Measurements from ENCODE around the gene CCDC12.

CCDC12 gene

GRCh38 chr3:46972396-46972795 lies 4.1 kb downstream of the CCDC12 start:
- H3K27ac ChIP-seq (ENCODE audit: low read depth, low read length), result peak overlapping the region; percentile 73
- H3K4me2 ChIP-seq (ENCODE audit: low read depth, low read length, poor library complexity, severe bottlenecking), result peak overlapping the region; percentile 51
- no peak overlapping the region for H2AFZ ChIP-seq (ENCODE audit: low read depth, low read length, severe bottlenecking)
- peaks cover 88% of the 10 kb centered on the region for H3K79me2 ChIP-seq (ENCODE audit: insufficient read depth, low read length)
- TF ChIP-seq CTCF (IDR thresholded peaks at IDR 0.05; ENCODE audit: insufficient read depth, low read length, poor library complexity, severe bottlenecking), result no peak
- TF ChIP-seq EZH2phosphoT487 (conservative IDR thresholded peaks at IDR 0.05; ENCODE audit: low read length), result no peak
- peak overlapping the region; percentile 5 for H3K4me3 ChIP-seq (ENCODE audit: insufficient read depth, low read length, poor library complexity, severe bottlenecking)
- no peaks in the 10 kb centered on the region for H3K9me2 ChIP-seq (replicated peaks; ENCODE audit: insufficient read depth, low read length)
- H4K20me1 ChIP-seq (ENCODE audit: low read depth, low read length), result peaks cover 32% of the 10 kb centered on the region
- no peaks in the 10 kb centered on the region for H3K9me3 ChIP-seq (ENCODE audit: insufficient read depth, low read length)
- peaks cover 21% of the 10 kb centered on the region for H3F3A ChIP-seq (ENCODE audit: insufficient read depth)
- no peak overlapping the region for H3K9ac ChIP-seq (ENCODE audit: low read length)
- H3K36me3 ChIP-seq (ENCODE audit: low read length), result peaks cover 3% of the 10 kb centered on the region; the same call in 1 of the 2 replicates
- no peaks in the 10 kb centered on the region for H3K27me3 ChIP-seq (ENCODE audit: low read length)

- peaks cover 32% of the 10 kb centered on the region for H4K20me1 ChIP-seq (ENCODE audit: low read depth, low read length)
- peaks cover 3% of the 10 kb centered on the region; the same call in 1 of the 2 replicates for H3K36me3 ChIP-seq (ENCODE audit: low read length)
- H3K9me3 ChIP-seq (ENCODE audit: insufficient read depth, low read length), result no peaks in the 10 kb centered on the region
- peaks cover 95% of the 10 kb centered on the region for H3K79me2 ChIP-seq (ENCODE audit: insufficient read depth, low read length)
- peak overlapping the region; percentile 12; the same call in 1 of the 2 replicates for H3K9ac ChIP-seq (ENCODE audit: low read length)
- no peaks in the 10 kb centered on the region for H3K27me3 ChIP-seq (ENCODE audit: low read length)
- peak overlapping the region; percentile 5 for H3K4me3 ChIP-seq (ENCODE audit: insufficient read depth, low read length, poor library complexity, severe bottlenecking)
- H3K27ac ChIP-seq (ENCODE audit: low read depth, low read length), result peak overlapping the region; percentile 73
- H2AFZ ChIP-seq (ENCODE audit: low read depth, low read length, severe bottlenecking), result no peak overlapping the region
- peaks cover 21% of the 10 kb centered on the region for H3F3A ChIP-seq (ENCODE audit: insufficient read depth)
- TF ChIP-seq EZH2phosphoT487 (conservative IDR thresholded peaks at IDR 0.05; ENCODE audit: low read length) (no peak), CTCF (IDR thresholded peaks at IDR 0.05; ENCODE audit: insufficient read depth, low read length, poor library complexity, severe bottlenecking) (no peak)
- H3K9me2 ChIP-seq (replicated peaks; ENCODE audit: insufficient read depth, low read length), result no peaks in the 10 kb centered on the region
- H3K4me2 ChIP-seq (ENCODE audit: low read depth, low read length, poor library complexity, severe bottlenecking), result peak overlapping the region; percentile 51
Observed at GRCh38 chr3:46971742-46972141, 4.8 kb downstream of the CCDC12 start.

- peaks cover 32% of the 10 kb centered on the region for H4K20me1 ChIP-seq (ENCODE audit: low read depth, low read length)
- no peaks in the 10 kb centered on the region for H3K9me2 ChIP-seq (replicated peaks; ENCODE audit: insufficient read depth, low read length)
- H3K79me2 ChIP-seq (ENCODE audit: insufficient read depth, low read length), result peaks cover 99% of the 10 kb centered on the region
- H3K4me3 ChIP-seq (ENCODE audit: insufficient read depth, low read length, poor library complexity, severe bottlenecking), result no peak overlapping the region
- H2AFZ ChIP-seq (ENCODE audit: low read depth, low read length, severe bottlenecking), result no peak overlapping the region
- H3K4me2 ChIP-seq (ENCODE audit: low read depth, low read length, poor library complexity, severe bottlenecking), result peak overlapping the region; percentile 51
- H3K27ac ChIP-seq (ENCODE audit: low read depth, low read length), result peak overlapping the region; percentile 73
- peaks cover 21% of the 10 kb centered on the region for H3F3A ChIP-seq (ENCODE audit: insufficient read depth)
- H3K27me3 ChIP-seq (ENCODE audit: low read length), result no peaks in the 10 kb centered on the region
- peaks cover 3% of the 10 kb centered on the region; the same call in 1 of the 2 replicates for H3K36me3 ChIP-seq (ENCODE audit: low read length)
- H3K9me3 ChIP-seq (ENCODE audit: insufficient read depth, low read length), result no peaks in the 10 kb centered on the region
- peak overlapping the region; percentile 12; the same call in 1 of the 2 replicates for H3K9ac ChIP-seq (ENCODE audit: low read length)
- TF ChIP-seq CTCF (IDR thresholded peaks at IDR 0.05; ENCODE audit: insufficient read depth, low read length, poor library complexity, severe bottlenecking) (no peak), EZH2phosphoT487 (conservative IDR thresholded peaks at IDR 0.05; ENCODE audit: low read length) (no peak)
Observed at GRCh38 chr3:46971151-46971550, 5.4 kb downstream of the CCDC12 start.

Data from SU-DHL-6 (cell line).